AG08395 (cell line): ENCODE measurements around the gene IL17REL.

Experiments used
- DNase-seq: peaks from one replicate; pipeline ENCODE4 v3.0.0; 2012; ENCODE audit warnings: mixed read lengths, low spot score

The IL17REL gene

GRCh38 chr22:49966774-49967705 lies 45.5 kb downstream of the IL17REL start:
- DNase-seq = no peak

GRCh38 chr22:49966041-49966773 lies 46.4 kb downstream of the IL17REL start:
- no peak for DNase-seq

GRCh38 chr22:49965091-49966040 lies 47.2 kb downstream of the IL17REL start:
- DNase-seq = no peak

- DNase-seq = no peak
These were observed 48.2 kb downstream of the IL17REL start for GRCh38 chr22:49964136-49965090.

GRCh38 chr22:49963647-49964026 lies 48.9 kb downstream of the IL17REL start:
- no peak for DNase-seq

GRCh38 chr22:49962751-49963646 lies 49.6 kb downstream of the IL17REL start:
- DNase-seq = no peak

GRCh38 chr22:49962012-49962750 lies 50.4 kb downstream of the IL17REL start:
- peak; percentile 90 for DNase-seq

- no peak for DNase-seq
These were observed 51.0 kb downstream of the IL17REL start for GRCh38 chr22:49961601-49962011.

- DNase-seq = no peak
These were observed 51.5 kb downstream of the IL17REL start for GRCh38 chr22:49961005-49961600.

- peak; percentile 98 for DNase-seq
These were observed 52.2 kb downstream of the IL17REL start, which contains the start of gene PIM3 for GRCh38 chr22:49960159-49961004. TSS of gene PIM3 (plus strand) at chr22:49960772. CDS start at chr22:49960948, 176 bp downstream.

GRCh38 chr22:49959782-49960158 lies 52.8 kb downstream of the IL17REL start:
- DNase-seq = no peak

- DNase-seq = no peak
These were observed 53.4 kb downstream of the IL17REL start for GRCh38 chr22:49958931-49959781.

- DNase-seq = no peak
These were observed 54.1 kb downstream of the IL17REL start for GRCh38 chr22:49958366-49958921.

GRCh38 chr22:49957826-49958365 lies 54.7 kb downstream of the IL17REL start:
- no peak for DNase-seq

GRCh38 chr22:49956914-49957825 lies 55.4 kb downstream of the IL17REL start:
- DNase-seq = no peak
